ENCODE data around the gene ATG4D.

- TF ChIP-seq CTCF (IDR thresholded peaks at IDR 0.05) (no peak), POLR2A (IDR thresholded peaks at IDR 0.05) (no peak), POLR2AphosphoS5 (IDR thresholded peaks at IDR 0.05) (no peak), EP300 (IDR thresholded peaks at IDR 0.05) (no peak)
Measured at GRCh38 chr19:10538204-10538983, 5.3 kb upstream of the ATG4D start.

Data from upper lobe of left lung (tissue), 4 donors.